ENCODE measurements around the gene ZNF430. TPM values are rescaled to one million over a fixed set of nuclear protein-coding genes. Genes with fewer than 3 reads are reported as not detected.

Gene ZNF430
- total and polyA plus RNA-seq, 7 donors, result 0.92 to 36.2 (median 6.7) TPM

GRCh38 chr19:21052902-21053301 lies 32.4 kb downstream of the ZNF430 start:
- no peaks in the 10 kb centered on the region for H3K27me3 ChIP-seq
- H3K27ac ChIP-seq, result no peak overlapping the region
- no peaks in the 10 kb centered on the region for H3K4me1 ChIP-seq
- H3K36me3 ChIP-seq, result peaks cover 14 to 57% (median 25%) of the 10 kb centered on the region in 4 donors
- no peak for DNase-seq
- no peak for TF ChIP-seq EP300 (IDR thresholded peaks at IDR 0.05)
- no peak for TF ChIP-seq POLR2AphosphoS5 (IDR thresholded peaks at IDR 0.05)
- TF ChIP-seq, protein P1, sequence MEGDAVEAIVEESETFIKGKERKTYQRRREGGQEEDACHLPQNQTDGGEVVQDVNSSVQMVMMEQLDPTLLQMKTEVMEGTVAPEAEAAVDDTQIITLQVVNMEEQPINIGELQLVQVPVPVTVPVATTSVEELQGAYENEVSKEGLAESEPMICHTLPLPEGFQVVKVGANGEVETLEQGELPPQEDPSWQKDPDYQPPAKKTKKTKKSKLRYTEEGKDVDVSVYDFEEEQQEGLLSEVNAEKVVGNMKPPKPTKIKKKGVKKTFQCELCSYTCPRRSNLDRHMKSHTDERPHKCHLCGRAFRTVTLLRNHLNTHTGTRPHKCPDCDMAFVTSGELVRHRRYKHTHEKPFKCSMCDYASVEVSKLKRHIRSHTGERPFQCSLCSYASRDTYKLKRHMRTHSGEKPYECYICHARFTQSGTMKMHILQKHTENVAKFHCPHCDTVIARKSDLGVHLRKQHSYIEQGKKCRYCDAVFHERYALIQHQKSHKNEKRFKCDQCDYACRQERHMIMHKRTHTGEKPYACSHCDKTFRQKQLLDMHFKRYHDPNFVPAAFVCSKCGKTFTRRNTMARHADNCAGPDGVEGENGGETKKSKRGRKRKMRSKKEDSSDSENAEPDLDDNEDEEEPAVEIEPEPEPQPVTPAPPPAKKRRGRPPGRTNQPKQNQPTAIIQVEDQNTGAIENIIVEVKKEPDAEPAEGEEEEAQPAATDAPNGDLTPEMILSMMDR (IDR thresholded peaks at IDR 0.05), result no peak
- no peak for TF ChIP-seq POLR2A (IDR thresholded peaks at IDR 0.05)
- H3K9me3 ChIP-seq, result peaks cover 0 to 26% (median 0%) of the 10 kb centered on the region in 4 donors
- no peak overlapping the region for H3K4me3 ChIP-seq
- 98 to 99% methylated on average over 5 of the region's 5 CpGs for WGBS, 2 donors
- intact Hi-C loops (cut with DNase I), result no loop called here

GRCh38 chr19:21065336-21065735 lies 44.9 kb downstream of the ZNF430 start:
- no peak for DNase-seq
- no peak overlapping the region for H3K4me3 ChIP-seq
- H3K27ac ChIP-seq, result no peak overlapping the region
- H3K36me3 ChIP-seq, result peaks cover 0 to 36% (median 0%) of the 10 kb centered on the region in 4 donors
- intact Hi-C loops (cut with DNase I), result no loop called here
- H3K4me1 ChIP-seq, result no peaks in the 10 kb centered on the region
- TF ChIP-seq POLR2A (IDR thresholded peaks at IDR 0.05) (no peak), EP300 (IDR thresholded peaks at IDR 0.05) (no peak), POLR2AphosphoS5 (IDR thresholded peaks at IDR 0.05) (no peak)
- TF ChIP-seq, protein P1 (IDR thresholded peaks at IDR 0.05), result no peak
- no peaks in the 10 kb centered on the region for H3K27me3 ChIP-seq
- H3K9me3 ChIP-seq, result peaks cover 0 to 8% (median 3%) of the 10 kb centered on the region in 4 donors

GRCh38 chr19:21082011-21082975 lies 61.8 kb downstream of the ZNF430 start, which contains the start of gene ZNF714:
Gene ZNF714 (plus strand): TSS chr19:21082203. CDS start chr19:21098269, 16,066 bp downstream.
- no peaks in the 10 kb centered on the region for H3K9me3 ChIP-seq
- H3K4me3 ChIP-seq, result peak within 1 kb of the TSS; percentile 29 to 72 (median 59)
- 43 to 63% methylated on average over 38 of the region's 38 CpGs for WGBS, 2 donors
- TF ChIP-seq, protein P1 (IDR thresholded peaks at IDR 0.05), result no peak
- TF ChIP-seq POLR2A (IDR thresholded peaks at IDR 0.05) (peak; percentile 43 to 51), POLR2AphosphoS5 (IDR thresholded peaks at IDR 0.05) (peak in 3 of 4 donors; percentile 73 to 86 (median 77))
- H3K27me3 ChIP-seq, result no peaks in the 10 kb centered on the region
- H3K36me3 ChIP-seq, result no peaks in the 10 kb centered on the region
- H3K27ac ChIP-seq, result peak within 1 kb of the TSS; percentile 32 to 82 (median 77)
- DNase-seq, result peak; percentile 90
- peaks cover 0 to 19% (median 3%) of the 10 kb centered on the region in 4 donors for H3K4me1 ChIP-seq
- intact Hi-C loops (cut with DNase I), result loop anchor here (5.0 kb wide), 1 partner anchor 60 kb away; the partner anchor contains the start of gene ZNF430

- Histone ChIP-seq H3K4me1 (peaks cover 0 to 32% (median 3%) of the 10 kb centered on the region in 4 donors), H3K36me3 (no peaks in the 10 kb centered on the region), H3K4me3 (no peak overlapping the region), H3K27me3 (no peaks in the 10 kb centered on the region), H3K9me3 (no peaks in the 10 kb centered on the region), H3K27ac (no peak overlapping the region)
- no peak for TF ChIP-seq POLR2A (IDR thresholded peaks at IDR 0.05)
- TF ChIP-seq, protein P1 (IDR thresholded peaks at IDR 0.05), result no peak
- intact Hi-C loops (cut with DNase I), result loop anchor here (5.0 kb wide), 1 partner anchor 62 kb away; the partner anchor contains the start of gene ZNF430
- 79 to 91% methylated on average over 1 of the region's 1 CpG for WGBS, 2 donors
- DNase-seq, result no peak
Measured at GRCh38 chr19:21084343-21084742, 63.9 kb downstream of the ZNF430 start.

Measured in sigmoid colon (tissue), 7 donors.